ENCODE measurements around the gene CHI3L1.

CHI3L1 gene

GRCh38 chr1:203148127-203148526 lies 38.4 kb downstream of the CHI3L1 start:
- no peaks in the 10 kb centered on the region for H3K9me3 ChIP-seq (ENCODE audit: control insufficient read depth, insufficient read depth, low read length)
- no peaks in the 10 kb centered on the region for H3K27me3 ChIP-seq (ENCODE audit: control insufficient read depth, insufficient read depth, low read length)
- H3K4me1 ChIP-seq (ENCODE audit: control insufficient read depth, insufficient read depth, low read length), result peaks cover 28% of the 10 kb centered on the region
- H3K9ac ChIP-seq (ENCODE audit: low read depth, low read length), result no peak overlapping the region
- no peak overlapping the region for H3K27ac ChIP-seq (ENCODE audit: low read depth, low read length)
- no peak overlapping the region for H3K4me3 ChIP-seq (ENCODE audit: low read depth, low read length)
- H3K36me3 ChIP-seq (ENCODE audit: control insufficient read depth, insufficient read depth, low read length), result no peaks in the 10 kb centered on the region

GRCh38 chr1:203147376-203147775 lies 39.1 kb downstream of the CHI3L1 start:
- no peaks in the 10 kb centered on the region for H3K36me3 ChIP-seq (ENCODE audit: control insufficient read depth, insufficient read depth, low read length)
- H3K4me1 ChIP-seq (ENCODE audit: control insufficient read depth, insufficient read depth, low read length), result peaks cover 21% of the 10 kb centered on the region
- H3K4me3 ChIP-seq (ENCODE audit: low read depth, low read length), result no peak overlapping the region
- H3K9me3 ChIP-seq (ENCODE audit: control insufficient read depth, insufficient read depth, low read length), result no peaks in the 10 kb centered on the region
- H3K27me3 ChIP-seq (ENCODE audit: control insufficient read depth, insufficient read depth, low read length), result no peaks in the 10 kb centered on the region
- H3K9ac ChIP-seq (ENCODE audit: low read depth, low read length), result no peak overlapping the region
- peak overlapping the region; percentile 13 for H3K27ac ChIP-seq (ENCODE audit: low read depth, low read length)

- Histone ChIP-seq H3K4me1 (ENCODE audit: control insufficient read depth, insufficient read depth, low read length) (peaks cover 18% of the 10 kb centered on the region), H3K9ac (ENCODE audit: low read depth, low read length) (no peak overlapping the region), H3K27me3 (ENCODE audit: control insufficient read depth, insufficient read depth, low read length) (no peaks in the 10 kb centered on the region), H3K36me3 (ENCODE audit: control insufficient read depth, insufficient read depth, low read length) (no peaks in the 10 kb centered on the region), H3K4me3 (ENCODE audit: low read depth, low read length) (no peak overlapping the region), H3K9me3 (ENCODE audit: control insufficient read depth, insufficient read depth, low read length) (no peaks in the 10 kb centered on the region), H3K27ac (ENCODE audit: low read depth, low read length) (no peak overlapping the region)
Observed at GRCh38 chr1:203146537-203146936, 40.0 kb downstream of the CHI3L1 start.

GRCh38 chr1:203146042-203146369 lies 40.5 kb downstream of the CHI3L1 start:
- Histone ChIP-seq H3K36me3 (ENCODE audit: control insufficient read depth, insufficient read depth, low read length) (no peaks in the 10 kb centered on the region), H3K4me3 (ENCODE audit: low read depth, low read length) (no peak overlapping the region), H3K4me1 (ENCODE audit: control insufficient read depth, insufficient read depth, low read length) (peaks cover 18% of the 10 kb centered on the region), H3K9me3 (ENCODE audit: control insufficient read depth, insufficient read depth, low read length) (no peaks in the 10 kb centered on the region), H3K27me3 (ENCODE audit: control insufficient read depth, insufficient read depth, low read length) (no peaks in the 10 kb centered on the region), H3K9ac (ENCODE audit: low read depth, low read length) (no peak overlapping the region), H3K27ac (ENCODE audit: low read depth, low read length) (no peak overlapping the region)

GRCh38 chr1:203145321-203146041 lies 41.0 kb downstream of the CHI3L1 start:
- Histone ChIP-seq H3K27ac (ENCODE audit: low read depth, low read length) (no peak overlapping the region), H3K27me3 (ENCODE audit: control insufficient read depth, insufficient read depth, low read length) (no peaks in the 10 kb centered on the region), H3K4me1 (ENCODE audit: control insufficient read depth, insufficient read depth, low read length) (peaks cover 18% of the 10 kb centered on the region), H3K9ac (ENCODE audit: low read depth, low read length) (no peak overlapping the region), H3K9me3 (ENCODE audit: control insufficient read depth, insufficient read depth, low read length) (no peaks in the 10 kb centered on the region), H3K4me3 (ENCODE audit: low read depth, low read length) (no peak overlapping the region), H3K36me3 (ENCODE audit: control insufficient read depth, insufficient read depth, low read length) (no peaks in the 10 kb centered on the region)

GRCh38 chr1:203144661-203145060 lies 41.8 kb downstream of the CHI3L1 start:
- Histone ChIP-seq H3K4me1 (ENCODE audit: control insufficient read depth, insufficient read depth, low read length) (peaks cover 18% of the 10 kb centered on the region), H3K27ac (ENCODE audit: low read depth, low read length) (no peak overlapping the region)

GRCh38 chr1:203143641-203144040 lies 42.9 kb downstream of the CHI3L1 start:
- Histone ChIP-seq H3K9ac (ENCODE audit: low read depth, low read length) (no peak overlapping the region), H3K9me3 (ENCODE audit: control insufficient read depth, insufficient read depth, low read length) (no peaks in the 10 kb centered on the region), H3K27ac (ENCODE audit: low read depth, low read length) (no peak overlapping the region), H3K36me3 (ENCODE audit: control insufficient read depth, insufficient read depth, low read length) (no peaks in the 10 kb centered on the region), H3K4me3 (ENCODE audit: low read depth, low read length) (no peak overlapping the region), H3K27me3 (ENCODE audit: control insufficient read depth, insufficient read depth, low read length) (no peaks in the 10 kb centered on the region), H3K4me1 (ENCODE audit: control insufficient read depth, insufficient read depth, low read length) (peaks cover 13% of the 10 kb centered on the region)

More at GRCh38 chr1:203144661-203145060, 41.8 kb downstream of the CHI3L1 start:
- no peak overlapping the region for H3K4me3 ChIP-seq (ENCODE audit: low read depth, low read length)
- H3K9me3 ChIP-seq (ENCODE audit: control insufficient read depth, insufficient read depth, low read length), result no peaks in the 10 kb centered on the region
- no peak overlapping the region for H3K9ac ChIP-seq (ENCODE audit: low read depth, low read length)
- H3K27me3 ChIP-seq (ENCODE audit: control insufficient read depth, insufficient read depth, low read length), result no peaks in the 10 kb centered on the region
- H3K36me3 ChIP-seq (ENCODE audit: control insufficient read depth, insufficient read depth, low read length), result no peaks in the 10 kb centered on the region

GRCh38 chr1:203142684-203143408 lies 43.7 kb downstream of the CHI3L1 start:
- H3K9me3 ChIP-seq (ENCODE audit: control insufficient read depth, insufficient read depth, low read length), result no peaks in the 10 kb centered on the region
- H3K4me3 ChIP-seq (ENCODE audit: low read depth, low read length), result no peak overlapping the region
- no peak overlapping the region for H3K9ac ChIP-seq (ENCODE audit: low read depth, low read length)
- H3K27me3 ChIP-seq (ENCODE audit: control insufficient read depth, insufficient read depth, low read length), result no peaks in the 10 kb centered on the region
- no peaks in the 10 kb centered on the region for H3K36me3 ChIP-seq (ENCODE audit: control insufficient read depth, insufficient read depth, low read length)
- peaks cover 13% of the 10 kb centered on the region for H3K4me1 ChIP-seq (ENCODE audit: control insufficient read depth, insufficient read depth, low read length)
- no peak overlapping the region for H3K27ac ChIP-seq (ENCODE audit: low read depth, low read length)

GRCh38 chr1:203142124-203142523 lies 44.4 kb downstream of the CHI3L1 start:
- H3K4me1 ChIP-seq (ENCODE audit: control insufficient read depth, insufficient read depth, low read length), result peaks cover 8% of the 10 kb centered on the region
- no peak overlapping the region for H3K4me3 ChIP-seq (ENCODE audit: low read depth, low read length)
- H3K9me3 ChIP-seq (ENCODE audit: control insufficient read depth, insufficient read depth, low read length), result no peaks in the 10 kb centered on the region
- no peak overlapping the region for H3K27ac ChIP-seq (ENCODE audit: low read depth, low read length)
- no peaks in the 10 kb centered on the region for H3K27me3 ChIP-seq (ENCODE audit: control insufficient read depth, insufficient read depth, low read length)
- no peak overlapping the region for H3K9ac ChIP-seq (ENCODE audit: low read depth, low read length)
- no peaks in the 10 kb centered on the region for H3K36me3 ChIP-seq (ENCODE audit: control insufficient read depth, insufficient read depth, low read length)

- no peaks in the 10 kb centered on the region for H3K9me3 ChIP-seq (ENCODE audit: control insufficient read depth, insufficient read depth, low read length)
- H3K36me3 ChIP-seq (ENCODE audit: control insufficient read depth, insufficient read depth, low read length), result no peaks in the 10 kb centered on the region
- H3K27ac ChIP-seq (ENCODE audit: low read depth, low read length), result no peak overlapping the region
- H3K27me3 ChIP-seq (ENCODE audit: control insufficient read depth, insufficient read depth, low read length), result no peaks in the 10 kb centered on the region
- H3K4me3 ChIP-seq (ENCODE audit: low read depth, low read length), result no peak overlapping the region
- H3K9ac ChIP-seq (ENCODE audit: low read depth, low read length), result no peak overlapping the region
- no peaks in the 10 kb centered on the region for H3K4me1 ChIP-seq (ENCODE audit: control insufficient read depth, insufficient read depth, low read length)
Observed at GRCh38 chr1:203140743-203141520, 45.6 kb downstream of the CHI3L1 start.

GRCh38 chr1:203139976-203140475 lies 46.5 kb downstream of the CHI3L1 start:
- Histone ChIP-seq H3K36me3 (ENCODE audit: control insufficient read depth, insufficient read depth, low read length) (no peaks in the 10 kb centered on the region), H3K27ac (ENCODE audit: low read depth, low read length) (no peak overlapping the region), H3K4me1 (ENCODE audit: control insufficient read depth, insufficient read depth, low read length) (no peaks in the 10 kb centered on the region), H3K27me3 (ENCODE audit: control insufficient read depth, insufficient read depth, low read length) (no peaks in the 10 kb centered on the region), H3K4me3 (ENCODE audit: low read depth, low read length) (no peak overlapping the region), H3K9me3 (ENCODE audit: control insufficient read depth, insufficient read depth, low read length) (no peaks in the 10 kb centered on the region), H3K9ac (ENCODE audit: low read depth, low read length) (no peak overlapping the region)

Data from HUES48 (cell line).